HEK293 (cell line): ENCODE measurements around the gene BRF1.
A peak's percentile ranks its signal among the peaks of the same experiment; 100 is the strongest.

ENCODE experiments used
- CTCF ChIA-PET: fragments of 350-600 bp; formaldehyde crosslinking; extraction: SDS; loops from one replicate; lab custom pipeline; 2021; ENCODE audit warnings: antibody characterized with exemption; lab: Yijun Ruan, JAX
- POLR2A ChIA-PET: fragments of 300-600 bp; formaldehyde crosslinking; extraction: SDS; loops from one replicate; lab custom pipeline; 2020; ENCODE audit warnings: antibody characterized with exemption, inconsistent platforms; lab: Yijun Ruan, JAX
- H3K27ac ChIP-seq: fragments of 200-500 bp; sonication (Bioruptor generic); 2 replicates; pipeline ENCODE4 v1.5.1; 2014; ENCODE audit warnings: low read depth, low read length, control low read depth, inconsistent platforms; ENCODE audit errors: extremely low read depth
- H3K36me3 ChIP-seq, 2 experiments: fragments of 200-500 bp in 1 of 2; sonication (Bioruptor generic) in 1 of 2; 1 replicate in 1 of 2; 2 replicates in 1 of 2; pipeline ENCODE4 v1.5.1; 2014 to 2017; ENCODE audit warnings: inconsistent platforms in 2 of 2, low read length in 2 of 2; ENCODE audit not compliant: control insufficient read depth in 2 of 2, insufficient read depth in 1 of 2
- H3K4me1 ChIP-seq: fragments of 200-500 bp; sonication (Bioruptor generic); 2 replicates; pipeline ENCODE4 v1.5.1; 2014; ENCODE audit warnings: mild to moderate bottlenecking, low read length, inconsistent platforms; ENCODE audit not compliant: control insufficient read depth, insufficient read depth
- H3K4me3 ChIP-seq: 2 replicates; pipeline ENCODE4 v1.5.1; 2011; ENCODE audit warnings: low read depth, mild to moderate bottlenecking, control low read depth, low read length, moderate library complexity
- H3K9me3 ChIP-seq: fragments of 200-500 bp; sonication (Bioruptor generic); 2 replicates; pipeline ENCODE4 v1.5.1; 2014; ENCODE audit warnings: low read depth, low read length, inconsistent platforms; ENCODE audit not compliant: control insufficient read depth, insufficient read depth
- GLIS1 ChIP-seq: fragments of 450-650 bp; formaldehyde crosslinking; IDR thresholded peaks from 2 replicates; pipeline ENCODE4 v1.5.1; 2016; ENCODE audit warnings: missing biosample characterization, missing genetic modification characterization
- GLIS2 ChIP-seq: fragments of 450-650 bp; formaldehyde crosslinking; IDR thresholded peaks from 2 replicates; pipeline ENCODE4 v1.5.1; 2016; ENCODE audit warnings: missing biosample characterization, missing genetic modification characterization
- KLF7 ChIP-seq: fragments of 450-650 bp; formaldehyde crosslinking; IDR thresholded peaks from 2 replicates; pipeline ENCODE4 v1.5.1; 2016; ENCODE audit warnings: missing biosample characterization, missing genetic modification characterization, borderline replicate concordance
- PATZ1 ChIP-seq: fragments of 450-650 bp; formaldehyde crosslinking; IDR thresholded peaks from 2 replicates; pipeline ENCODE4 v1.5.1; 2016; ENCODE audit warnings: missing biosample characterization, missing genetic modification characterization
- PBX3 ChIP-seq: sonication (generic); formaldehyde crosslinking; IDR thresholded peaks from 2 replicates; pipeline ENCODE4 v1.8.1; 2022; ENCODE audit warnings: mild to moderate bottlenecking, moderate library complexity, missing genetic modification reagents
- PRDM1 ChIP-seq: fragments of 450-650 bp; formaldehyde crosslinking; IDR thresholded peaks from 2 replicates; pipeline ENCODE4; 2016; ENCODE audit warnings: missing biosample characterization, missing genetic modification characterization
- PRDM10 ChIP-seq: fragments of 450-650 bp; formaldehyde crosslinking; IDR thresholded peaks from 2 replicates; pipeline ENCODE4 v1.5.1; 2016; ENCODE audit warnings: missing biosample characterization, missing genetic modification characterization
- SP2 ChIP-seq: fragments of 450-650 bp; formaldehyde crosslinking; IDR thresholded peaks from 2 replicates; pipeline ENCODE4 v1.5.1; 2016; ENCODE audit warnings: missing biosample characterization, missing genetic modification characterization
- SP3 ChIP-seq: fragments of 450-650 bp; formaldehyde crosslinking; IDR thresholded peaks from 2 replicates; pipeline ENCODE4 v1.5.1; 2016; ENCODE audit warnings: missing biosample characterization, missing genetic modification characterization
- SP7 ChIP-seq: fragments of 450-650 bp; formaldehyde crosslinking; IDR thresholded peaks from 2 replicates; pipeline ENCODE4 v1.5.1; 2016; ENCODE audit warnings: missing biosample characterization, missing genetic modification characterization
- ZBTB20 ChIP-seq: fragments of 450-650 bp; formaldehyde crosslinking; IDR thresholded peaks from 2 replicates; pipeline ENCODE4 v1.5.1; 2016; ENCODE audit warnings: missing biosample characterization, missing genetic modification characterization
- ZNF175 ChIP-seq: fragments of 450-650 bp; formaldehyde crosslinking; IDR thresholded peaks from 2 replicates; pipeline ENCODE4 v1.5.1; 2016; ENCODE audit warnings: missing biosample characterization, missing genetic modification characterization
- ZNF211 ChIP-seq: fragments of 450-650 bp; formaldehyde crosslinking; IDR thresholded peaks from 2 replicates; pipeline ENCODE4 v1.5.1; 2016; ENCODE audit warnings: low read depth, missing biosample characterization, missing genetic modification characterization
- ZNF23 ChIP-seq: fragments of 450-650 bp; formaldehyde crosslinking; IDR thresholded peaks from 2 replicates; pipeline ENCODE4 v1.5.1; 2016; ENCODE audit warnings: missing biosample characterization, missing genetic modification characterization, borderline replicate concordance
- ZNF239 ChIP-seq: fragments of 450-650 bp; formaldehyde crosslinking; IDR thresholded peaks from 2 replicates; pipeline ENCODE4 v1.5.1; 2016; ENCODE audit warnings: missing biosample characterization, missing genetic modification characterization
- ZNF335 ChIP-seq: fragments of 450-650 bp; formaldehyde crosslinking; conservative IDR thresholded peaks from 2 replicates; pipeline ENCODE4 v1.5.1; 2016; ENCODE audit warnings: missing biosample characterization, missing genetic modification characterization
- ZNF404 ChIP-seq: fragments of 450-650 bp; formaldehyde crosslinking; IDR thresholded peaks from 2 replicates; pipeline ENCODE4 v1.5.1; 2017; ENCODE audit warnings: missing biosample characterization, missing genetic modification characterization
- ZNF433 ChIP-seq: fragments of 450-650 bp; formaldehyde crosslinking; IDR thresholded peaks from 2 replicates; pipeline ENCODE4 v1.5.1; 2016; ENCODE audit warnings: missing biosample characterization, missing genetic modification characterization, low read depth
- ZNF560 ChIP-seq: fragments of 450-650 bp; formaldehyde crosslinking; IDR thresholded peaks from 2 replicates; pipeline ENCODE4 v1.5.1; 2017; ENCODE audit warnings: missing biosample characterization, missing genetic modification characterization, borderline replicate concordance
- ZNF600 ChIP-seq: fragments of 450-650 bp; formaldehyde crosslinking; IDR thresholded peaks from 2 replicates; pipeline ENCODE4 v1.5.1; 2016; ENCODE audit warnings: missing biosample characterization, missing genetic modification characterization
- ZNF654 ChIP-seq: fragments of 450-650 bp; formaldehyde crosslinking; IDR thresholded peaks from 2 replicates; pipeline ENCODE4 v1.5.1; 2016; ENCODE audit warnings: low read depth, missing biosample characterization, missing genetic modification characterization
- ZNF660 ChIP-seq: fragments of 450-650 bp; IDR thresholded peaks from 2 replicates; pipeline ENCODE4 v1.5.1; 2018; ENCODE audit warnings: missing biosample characterization, mild to moderate bottlenecking, missing genetic modification characterization
- ZNF701 ChIP-seq: fragments of 450-650 bp; formaldehyde crosslinking; IDR thresholded peaks from 2 replicates; pipeline ENCODE4 v1.5.1; 2016; ENCODE audit warnings: missing biosample characterization, missing genetic modification characterization
- ZSCAN16 ChIP-seq: fragments of 450-650 bp; formaldehyde crosslinking; IDR thresholded peaks from 2 replicates; pipeline ENCODE4 v1.5.1; 2016; ENCODE audit warnings: missing biosample characterization, missing genetic modification characterization
- TF ChIP-seq, protein P1 (sequence below): fragments of 450-650 bp; formaldehyde crosslinking; IDR thresholded peaks from 2 replicates; pipeline ENCODE4 v1.5.1; 2016; ENCODE audit warnings: missing biosample characterization, missing genetic modification characterization
- TF ChIP-seq, protein P2 (sequence below): fragments of 450-650 bp; formaldehyde crosslinking; IDR thresholded peaks from 2 replicates; pipeline ENCODE4 v1.5.1; 2016; ENCODE audit warnings: missing biosample characterization, missing genetic modification characterization

The BRF1 gene

DNA sequence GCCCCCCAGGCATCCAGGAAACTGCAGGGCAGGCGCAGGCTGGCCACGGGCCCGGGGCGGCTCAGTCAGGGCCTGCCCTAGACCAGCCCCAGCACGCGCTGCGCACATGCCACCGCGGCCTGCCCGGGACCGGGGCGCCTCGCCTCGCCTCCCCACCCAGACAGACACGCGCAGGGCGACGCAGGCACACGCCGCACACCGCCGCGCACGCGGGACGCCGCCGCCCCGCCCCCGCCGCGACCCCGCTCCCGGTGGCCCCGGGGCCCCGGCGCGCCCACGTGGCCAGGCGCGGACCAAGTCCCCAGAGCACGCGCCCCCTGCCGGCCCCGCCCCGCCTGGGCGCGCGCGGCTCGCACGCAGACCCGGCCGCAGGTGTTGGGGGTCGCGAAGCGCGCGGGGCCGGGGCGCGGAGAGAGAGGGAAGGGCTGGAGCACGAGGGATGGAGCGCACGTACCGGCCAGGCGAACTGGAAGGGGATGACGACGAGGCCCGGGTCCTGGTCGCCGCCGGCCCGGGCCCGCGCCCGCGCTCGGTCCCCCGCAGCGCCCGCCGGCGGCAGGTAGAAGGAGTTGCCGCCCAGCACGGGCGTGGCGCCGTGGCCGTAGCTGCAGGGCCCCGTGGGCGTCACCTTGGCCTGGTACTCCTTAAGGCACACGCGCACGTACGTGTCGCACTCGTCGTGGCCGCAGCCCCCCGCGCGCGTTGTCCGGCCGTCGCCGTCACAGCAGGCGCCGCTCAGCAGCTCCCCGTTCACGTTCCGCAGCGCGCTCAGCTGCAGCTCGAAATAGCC is 133.3 kb downstream of the BRF1 start (continued):
- TF ChIP-seq ZNF211 = no peak
- TF ChIP-seq, protein P1, sequence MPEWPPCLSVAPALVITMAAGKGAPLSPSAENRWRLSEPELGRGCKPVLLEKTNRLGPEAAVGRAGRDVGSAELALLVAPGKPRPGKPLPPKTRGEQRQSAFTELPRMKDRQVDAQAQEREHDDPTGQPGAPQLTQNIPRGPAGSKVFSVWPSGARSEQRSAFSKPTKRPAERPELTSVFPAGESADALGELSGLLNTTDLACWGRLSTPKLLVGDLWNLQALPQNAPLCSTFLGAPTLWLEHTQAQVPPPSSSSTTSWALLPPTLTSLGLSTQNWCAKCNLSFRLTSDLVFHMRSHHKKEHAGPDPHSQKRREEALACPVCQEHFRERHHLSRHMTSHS (tag by site-specific recombination) = no peak
- TF ChIP-seq PBX3 (CRISPR knock-in tag) = 0 out of 2 replicates have a peak, but pooled peaks have one; percentile 51
- TF ChIP-seq ZNF175 (tag by site-specific recombination) = no peak
- peak; percentile 32; the same call in 1 of the 2 replicates for TF ChIP-seq SP7 (tag by site-specific recombination)
- TF ChIP-seq SP3 (tag by site-specific recombination) = peak; percentile 63
- peak; percentile 58 for TF ChIP-seq GLIS1 (tag by site-specific recombination)
- TF ChIP-seq ZSCAN16 (tag by site-specific recombination) = no peak
- TF ChIP-seq KLF7 (tag by site-specific recombination) = peak; percentile 48; the same call in 1 of the 2 replicates
- TF ChIP-seq, protein P2, sequence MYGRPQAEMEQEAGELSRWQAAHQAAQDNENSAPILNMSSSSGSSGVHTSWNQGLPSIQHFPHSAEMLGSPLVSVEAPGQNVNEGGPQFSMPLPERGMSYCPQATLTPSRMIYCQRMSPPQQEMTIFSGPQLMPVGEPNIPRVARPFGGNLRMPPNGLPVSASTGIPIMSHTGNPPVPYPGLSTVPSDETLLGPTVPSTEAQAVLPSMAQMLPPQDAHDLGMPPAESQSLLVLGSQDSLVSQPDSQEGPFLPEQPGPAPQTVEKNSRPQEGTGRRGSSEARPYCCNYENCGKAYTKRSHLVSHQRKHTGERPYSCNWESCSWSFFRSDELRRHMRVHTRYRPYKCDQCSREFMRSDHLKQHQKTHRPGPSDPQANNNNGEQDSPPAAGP (tag by site-specific recombination) = peak; percentile 79
- TF ChIP-seq GLIS2 (tag by site-specific recombination) = peak; percentile 65
- peak; percentile 45; the same call in 1 of the 2 replicates for TF ChIP-seq ZBTB20 (tag by site-specific recombination)
- peak; percentile 26; the same call in 1 of the 2 replicates for TF ChIP-seq SP2 (tag by site-specific recombination)

DNA sequence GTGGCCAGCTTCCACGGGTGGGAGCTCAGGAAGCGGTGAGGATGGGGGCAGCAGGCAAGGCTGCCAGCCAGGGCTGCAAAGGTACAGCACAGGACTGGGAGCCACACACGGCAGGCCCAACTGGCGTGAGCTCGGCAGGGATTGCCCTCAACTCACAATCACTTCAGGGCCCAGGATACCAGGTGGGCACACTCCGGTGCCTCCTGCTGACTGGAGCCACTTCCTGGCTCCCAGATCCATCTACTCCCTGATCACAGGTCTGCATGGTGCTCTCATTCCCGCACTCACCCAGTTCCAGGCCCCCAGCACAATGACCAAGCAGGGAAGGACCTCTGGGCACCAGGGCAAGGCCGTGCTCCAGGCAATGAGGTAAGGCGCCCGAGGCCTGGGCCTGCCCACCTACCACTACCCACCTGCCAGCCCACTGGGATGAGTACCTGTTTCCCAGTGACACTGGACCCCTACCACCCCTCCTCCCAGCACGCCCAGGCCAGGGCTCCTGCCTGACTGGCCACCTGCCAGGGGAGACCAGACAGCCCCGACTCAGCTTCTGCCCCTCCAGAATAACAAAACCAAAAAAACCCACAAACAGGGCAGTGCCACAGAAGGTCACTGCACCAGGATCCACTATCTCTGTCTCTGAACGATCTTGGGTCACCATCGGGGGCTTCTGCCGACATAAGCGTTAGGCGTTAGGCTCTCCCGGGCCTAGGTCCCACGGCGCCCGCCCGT is 134.1 kb downstream of the BRF1 start:
- Histone ChIP-seq H3K4me1 (peaks cover 8% of the 10 kb centered on the region; the same call in 1 of the 2 replicates), H3K4me3 (no peak overlapping the region), H3K27ac (peak overlapping the region; percentile 56; the same call in 1 of the 2 replicates), H3K36me3 (peaks cover 0 to 4% of the 10 kb centered on the region in 2 experiments; a peak in 1 of 3 replicates), H3K9me3 (no peaks in the 10 kb centered on the region)
- POLR2A ChIA-PET = no interaction called here
- CTCF ChIA-PET = interaction anchor here (0.5 to 1.2 kb wide), 3 partner anchors 9 to 326 kb away, joined by 3 to 5 read pairs (median 3); no protein-coding TSS in a partner anchor
- TF ChIP-seq ZNF433 = no peak
- TF ChIP-seq ZNF335 (tag by site-specific recombination) = peak; percentile 83
- TF ChIP-seq GLIS2 (tag by site-specific recombination) = peak; percentile 3; the same call in 1 of the 2 replicates
- no peak for TF ChIP-seq SP7 (tag by site-specific recombination)
- TF ChIP-seq ZNF660 = no peak
- TF ChIP-seq ZNF600 = 0 out of 2 replicates have a peak, but pooled peaks have one; percentile 40
- peak; percentile 70; the same call in 1 of the 2 replicates for TF ChIP-seq PATZ1 (tag by site-specific recombination)
- TF ChIP-seq PRDM10 (tag by site-specific recombination) = no peak
- TF ChIP-seq ZNF23 (tag by site-specific recombination) = no peak
- TF ChIP-seq ZBTB20 (tag by site-specific recombination) = peak; percentile 44; the same call in 1 of the 2 replicates
- TF ChIP-seq ZNF654 (tag by site-specific recombination) = no peak
- no peak for TF ChIP-seq ZNF404 (tag by site-specific recombination)
- no peak for TF ChIP-seq PRDM1 (tag by site-specific recombination)
- TF ChIP-seq ZNF239 (tag by site-specific recombination) = no peak
- TF ChIP-seq ZNF701 (tag by site-specific recombination) = no peak
- peak; percentile 3; the same call in 1 of the 2 replicates for TF ChIP-seq GLIS1 (tag by site-specific recombination)
- TF ChIP-seq ZNF560 (tag by site-specific recombination) = no peak
